Liver (tissue), 3 donors: ENCODE data around the gene EML4.

Experiments
- CTCF ChIP-seq: fragments of 150-350 bp; IDR thresholded peaks from 2 replicates; pipeline ENCODE4 v1.5.1; 2017; ENCODE audit warnings: improper control_type of control experiment, low read depth, low read length; ENCODE audit not compliant: missing input control
- RAD21 ChIP-seq, 2 donors: IDR thresholded peaks; 2 replicates each; pipeline ENCODE4 v1.6.1; 2016; ENCODE audit warnings: antibody characterized with exemption in 2 of 2, mild to moderate bottlenecking in 2 of 2
- REST ChIP-seq: IDR thresholded peaks from 2 replicates; pipeline ENCODE4 v1.6.1; 2016; ENCODE audit warnings: antibody characterized with exemption, mild to moderate bottlenecking
- TAF1 ChIP-seq: conservative IDR thresholded peaks from 2 replicates; pipeline ENCODE4 v1.6.1; 2016; ENCODE audit warnings: antibody characterized with exemption, mild to moderate bottlenecking
- donor health status: healthy.
- donor health status: healthy.

- TF ChIP-seq CTCF (no peak), RAD21 (IDR thresholded peaks at IDR 0.05) (no peak), REST (no peak), TAF1 (no peak)
Observed at GRCh38 chr2:42334220-42334619, 165.1 kb downstream of the EML4 start.
